ENCODE measurements around the gene PRAF2. TPM values are rescaled to one million over a fixed set of nuclear protein-coding genes. Genes with fewer than 3 reads are reported as not detected.

Gene PRAF2
- total RNA-seq, 3 donors from 2014 or later: 5.9 to 18.4 (median 6.6) TPM

GRCh38 chrX:49067285-49068120 lies 6.3 kb downstream of the PRAF2 start:
- Histone ChIP-seq H3K9me3 (no peaks in the 10 kb centered on the region), H3K4me3 (no peak overlapping the region), H3K27ac (no peak overlapping the region), H3K36me3 (no peaks in the 10 kb centered on the region), H3K4me1 (no peaks in the 10 kb centered on the region), H3K27me3 (peaks cover 0 to 17% of the 10 kb centered on the region in 2 donors)
- no peak for TF ChIP-seq POLR2A (IDR thresholded peaks at IDR 0.05)
- DNase-seq (ENCODE audit: low spot score in 2 of 2): no peak
- intact Hi-C loops (cut with DNase I; ENCODE audit: low total_unique reads): no loop called here

- no peaks in the 10 kb centered on the region for H3K4me1 ChIP-seq
- H3K27ac ChIP-seq: no peak overlapping the region
- H3K9me3 ChIP-seq: no peaks in the 10 kb centered on the region
- H3K27me3 ChIP-seq: peaks cover 0 to 17% of the 10 kb centered on the region in 2 donors
- TF ChIP-seq POLR2AphosphoS5 (IDR thresholded peaks at IDR 0.05) (no peak), POLR2A (IDR thresholded peaks at IDR 0.05) (no peak), CTCF (IDR thresholded peaks at IDR 0.05) (no peak)
- intact Hi-C loops (cut with DNase I; ENCODE audit: low total_unique reads): no loop called here
- H3K36me3 ChIP-seq: no peaks in the 10 kb centered on the region
- H3K4me3 ChIP-seq: no peak overlapping the region
- no peak for DNase-seq (ENCODE audit: low spot score in 2 of 2)
These were observed 7.1 kb downstream of the PRAF2 start for GRCh38 chrX:49066690-49067089.

GRCh38 chrX:49066278-49066677 lies 7.5 kb downstream of the PRAF2 start:
- Histone ChIP-seq H3K9me3 (no peaks in the 10 kb centered on the region), H3K4me3 (no peak overlapping the region), H3K27me3 (peaks cover 0 to 17% of the 10 kb centered on the region in 2 donors), H3K4me1 (no peaks in the 10 kb centered on the region), H3K36me3 (no peaks in the 10 kb centered on the region), H3K27ac (no peak overlapping the region)
- DNase-seq (ENCODE audit: low spot score in 2 of 2): no peak
- TF ChIP-seq CTCF (IDR thresholded peaks at IDR 0.05): no peak
- TF ChIP-seq POLR2A (IDR thresholded peaks at IDR 0.05): no peak
- no peak for TF ChIP-seq POLR2AphosphoS5 (IDR thresholded peaks at IDR 0.05)
- intact Hi-C loops (cut with DNase I; ENCODE audit: low total_unique reads): no loop called here

- Histone ChIP-seq H3K9me3 (no peaks in the 10 kb centered on the region), H3K4me1 (no peaks in the 10 kb centered on the region), H3K4me3 (no peak overlapping the region), H3K36me3 (no peaks in the 10 kb centered on the region), H3K27ac (no peak overlapping the region), H3K27me3 (peaks cover 0 to 11% of the 10 kb centered on the region in 2 donors)
- intact Hi-C loops (cut with DNase I; ENCODE audit: low total_unique reads): no loop called here
- TF ChIP-seq POLR2A (IDR thresholded peaks at IDR 0.05): no peak
- no peak for TF ChIP-seq POLR2AphosphoS5 (IDR thresholded peaks at IDR 0.05)
- no peak for TF ChIP-seq CTCF (IDR thresholded peaks at IDR 0.05)
- no peak for DNase-seq (ENCODE audit: low spot score in 2 of 2)
These were observed 9.1 kb downstream of the PRAF2 start for GRCh38 chrX:49064735-49065134.

- DNase-seq (ENCODE audit: low spot score in 2 of 2): no peak
- TF ChIP-seq POLR2AphosphoS5 (IDR thresholded peaks at IDR 0.05) (no peak), CTCF (IDR thresholded peaks at IDR 0.05) (no peak), POLR2A (IDR thresholded peaks at IDR 0.05) (no peak)
- Histone ChIP-seq H3K27ac (no peak overlapping the region), H3K4me1 (no peaks in the 10 kb centered on the region), H3K36me3 (no peaks in the 10 kb centered on the region), H3K27me3 (peaks cover 0 to 11% of the 10 kb centered on the region in 2 donors), H3K9me3 (no peaks in the 10 kb centered on the region), H3K4me3 (no peak overlapping the region)
- intact Hi-C loops (cut with DNase I; ENCODE audit: low total_unique reads): no loop called here
These were observed 9.5 kb downstream of the PRAF2 start for GRCh38 chrX:49064303-49064702.
